Urothelium cell line (cell line): Measurements from ENCODE around the gene KLHL18.

Experiments used
- DNase-seq: peaks from one replicate; pipeline ENCODE4 v3.0.0; 2011; ENCODE audit warnings: low spot score, mixed read lengths
- FAIRE-seq: peaks from 2 replicates; lab custom pipeline; 2011; peaks lifted over from hg19 to GRCh38; lab: Jason Lieb, UNC

The KLHL18 gene

DNA sequence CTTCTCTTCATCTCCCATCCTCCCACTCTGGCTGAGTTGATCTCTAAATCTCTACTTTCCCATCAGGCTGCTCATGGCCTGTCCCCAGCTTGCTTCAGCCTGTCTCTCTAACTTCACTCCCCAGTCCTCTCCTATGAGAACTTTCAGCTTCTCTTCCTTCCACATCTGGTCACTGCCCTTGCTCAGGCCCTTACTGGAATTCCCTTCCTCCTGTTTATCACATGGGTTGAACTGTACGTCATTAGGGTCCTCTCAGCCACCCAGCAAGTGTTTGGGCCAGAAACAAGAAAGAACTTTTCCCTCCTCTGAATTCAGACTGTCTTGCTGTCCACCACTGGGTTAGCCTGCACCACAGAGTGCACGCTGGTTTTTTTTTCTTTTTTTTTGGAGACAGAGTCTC lies 103.1 kb downstream of the KLHL18 start:
- FAIRE-seq (no peak), DNase-seq (no peak)

DNA sequence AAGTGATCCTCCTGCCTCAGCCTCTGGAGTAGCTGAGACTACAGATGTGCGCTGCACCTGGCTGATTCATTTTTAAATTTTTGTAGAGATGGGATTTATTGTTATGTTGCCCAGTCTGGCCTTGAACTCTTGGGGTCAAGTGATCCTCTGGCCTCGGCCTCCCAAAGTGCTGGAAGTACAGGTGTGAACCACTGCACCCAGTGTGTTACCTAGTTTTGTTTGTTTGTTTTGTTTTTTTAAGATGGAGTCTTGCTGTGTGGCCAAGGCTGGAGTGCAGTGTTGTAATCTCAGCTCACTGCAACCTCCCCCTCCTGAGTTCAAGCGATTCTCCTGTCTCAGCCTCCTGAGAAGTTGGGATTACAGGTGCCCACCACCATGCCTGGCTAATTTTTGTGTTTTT lies 110.2 kb downstream of the KLHL18 start:
- FAIRE-seq (no peak), DNase-seq (no peak)

DNA sequence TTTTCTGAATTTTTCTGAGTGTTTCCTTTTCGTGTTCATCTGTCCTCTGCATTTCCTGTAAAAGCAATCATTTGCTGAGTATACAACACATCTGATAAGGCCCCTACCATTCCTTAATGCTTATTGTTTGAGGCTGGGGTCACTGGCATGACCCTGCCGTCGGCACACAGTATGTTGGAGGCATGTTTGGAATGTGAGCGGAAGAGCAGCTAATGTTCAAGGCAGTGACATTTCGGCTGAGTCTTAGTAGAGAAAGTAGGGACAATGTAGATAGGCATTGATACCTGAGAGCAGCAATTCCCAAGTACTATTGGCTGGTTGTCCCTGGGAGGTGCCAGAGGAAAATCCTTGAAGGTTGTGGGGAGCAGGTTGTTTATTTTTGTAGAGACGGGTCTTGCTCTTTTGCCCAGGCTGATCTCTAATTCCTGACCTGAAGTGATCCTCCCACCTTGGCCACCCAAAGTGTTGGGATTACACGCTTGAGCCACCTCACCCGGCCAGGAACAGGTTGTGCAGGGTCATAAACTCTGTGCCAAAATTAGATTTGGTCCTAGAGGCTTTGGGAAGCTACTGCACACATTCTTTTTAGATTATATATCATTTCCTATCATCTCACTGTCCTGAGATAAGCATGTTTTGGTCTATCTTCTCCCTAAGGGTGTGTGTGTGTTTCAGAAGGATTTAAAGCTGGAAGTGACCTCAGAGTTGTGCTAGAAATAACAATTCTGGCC lies 111.6 kb downstream of the KLHL18 start:
- FAIRE-seq = no peak
- DNase-seq = no peak

DNA sequence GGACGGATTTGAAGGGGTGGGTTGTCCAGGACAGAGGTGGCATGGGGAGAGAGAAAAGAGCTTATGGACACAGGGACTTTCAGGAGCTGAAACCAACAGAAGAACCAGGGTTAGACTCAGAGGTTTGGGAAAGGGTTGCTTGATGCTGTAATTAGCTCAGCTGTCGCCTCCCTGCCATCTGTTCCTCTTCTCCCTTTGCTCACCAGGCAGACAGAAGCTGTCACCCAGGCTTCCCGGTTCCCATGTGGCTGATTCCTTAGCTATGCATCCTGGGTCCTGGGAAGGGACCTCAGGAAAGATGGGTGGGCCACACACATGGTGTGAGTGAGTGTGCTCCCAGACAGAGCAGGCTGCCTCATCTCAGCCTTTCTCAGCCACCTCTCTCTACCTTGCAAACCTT lies 112.1 kb downstream of the KLHL18 start:
- no peak for DNase-seq

More for the DNA sequence above, 112.1 kb downstream of the KLHL18 start:
- FAIRE-seq = no peak
